Fibroblast of the aortic adventitia (primary cell): Measurements from ENCODE around the gene UBE2C. TPM values are rescaled to one million over a fixed set of nuclear protein-coding genes. Genes with fewer than 3 reads are reported as not detected.
A peak's percentile ranks its signal among the peaks of the same experiment; 100 is the strongest.

Experiments
- DNase-seq: peaks from one replicate; pipeline ENCODE4 v3.0.0-alpha.2; 2010; ENCODE audit warnings: low read depth
- H3K4me3 ChIP-seq: 2 replicates; pipeline ENCODE4 v1.5.1; 2011; ENCODE audit warnings: low read depth, mild to moderate bottlenecking, control low read depth, low read length, moderate library complexity
- CTCF ChIP-seq: IDR thresholded peaks from 2 replicates; pipeline ENCODE4 v1.5.1; 2011; ENCODE audit warnings: mild to moderate bottlenecking, low read length, control low read depth, inconsistent platforms; ENCODE audit not compliant: insufficient read depth
- total RNA-seq: library from RNA; depleted of rRNA; stranded (reverse); fragments of >200 nt; gene quantifications from 2 replicates; pipeline ENCODE4 v1.2.3, GENCODE V29; 2012; ENCODE audit warnings: low replicate concordance

Gene UBE2C
- total RNA-seq, 1 donor: 53.3 TPM

GRCh38 chr20:45857882-45858216, 45.4 kb downstream of the UBE2C start:
- DNase-seq: no peak
- no peak for TF ChIP-seq CTCF
- H3K4me3 ChIP-seq: peak overlapping the region; percentile 68

- no peak for DNase-seq
- TF ChIP-seq CTCF: no peak
- H3K4me3 ChIP-seq: no peak overlapping the region
Observed at GRCh38 chr20:45859916-45860315, 47.5 kb downstream of the UBE2C start.

GRCh38 chr20:45860560-45861220, 48.2 kb downstream of the UBE2C start:
- TF ChIP-seq CTCF: no peak
- H3K4me3 ChIP-seq: no peak overlapping the region
- DNase-seq: no peak

- no peak for DNase-seq
- H3K4me3 ChIP-seq: no peak overlapping the region
- no peak for TF ChIP-seq CTCF
Observed at GRCh38 chr20:45861221-45862075, 49.0 kb downstream of the UBE2C start.

- DNase-seq: no peak
- H3K4me3 ChIP-seq: no peak overlapping the region
- TF ChIP-seq CTCF: no peak
Observed at GRCh38 chr20:45863543-45864470, 51.4 kb downstream of the UBE2C start.

- no peak for DNase-seq
- no peak for TF ChIP-seq CTCF
- no peak overlapping the region for H3K4me3 ChIP-seq
Observed at GRCh38 chr20:45866454-45866853, 54.0 kb downstream of the UBE2C start.
